Measurements from ENCODE around the gene SLC35E3. TPM values are rescaled to one million over a fixed set of nuclear protein-coding genes. Genes with fewer than 3 reads are reported as not detected.

The SLC35E3 gene
- total and polyA plus RNA-seq, 7 donors: 2.9 to 7.5 (median 4.2) TPM

GRCh38 chr12:68769941-68770340 lies 24.0 kb downstream of the SLC35E3 start:
- DNase-seq (no peak), ATAC-seq (no peak)
- H3K4me1 ChIP-seq: no peaks in the 10 kb centered on the region
- 92 to 100% (median 97%) methylated on average over 1 of the region's 1 CpG for WGBS, 3 donors
- peaks cover 0 to 17% of the 10 kb centered on the region in 2 donors for H3K36me3 ChIP-seq (ENCODE audit: insufficient read depth in 1 of 2, low read depth in 1 of 2)
- H3K9me3 ChIP-seq: no peaks in the 10 kb centered on the region
- H3K27ac ChIP-seq: no peak overlapping the region
- H3K27me3 ChIP-seq (ENCODE audit: insufficient read depth in 3 of 3, low read length in 2 of 3): no peaks in the 10 kb centered on the region
- TF ChIP-seq CTCF (IDR thresholded peaks at IDR 0.05): no peak
- H3K4me3 ChIP-seq: no peak overlapping the region
- intact Hi-C loops (cut with DNase I): no loop called here

- H3K4me3 ChIP-seq: no peak overlapping the region
- no peaks in the 10 kb centered on the region for H3K4me1 ChIP-seq
- H3K36me3 ChIP-seq (ENCODE audit: insufficient read depth in 1 of 2, low read depth in 1 of 2): peaks cover 0 to 9% of the 10 kb centered on the region in 2 donors
- ATAC-seq (no peak), DNase-seq (no peak)
- no peaks in the 10 kb centered on the region for H3K27me3 ChIP-seq (ENCODE audit: insufficient read depth in 3 of 3, low read length in 2 of 3)
- 88 to 93% (median 93%) methylated on average over 5 of the region's 5 CpGs for WGBS, 3 donors
- no peak overlapping the region for H3K27ac ChIP-seq
- no peaks in the 10 kb centered on the region for H3K9me3 ChIP-seq
- intact Hi-C loops (cut with DNase I): no loop called here
- TF ChIP-seq CTCF (IDR thresholded peaks at IDR 0.05): no peak
These were observed 25.4 kb downstream of the SLC35E3 start for GRCh38 chr12:68771223-68771925.

DNA sequence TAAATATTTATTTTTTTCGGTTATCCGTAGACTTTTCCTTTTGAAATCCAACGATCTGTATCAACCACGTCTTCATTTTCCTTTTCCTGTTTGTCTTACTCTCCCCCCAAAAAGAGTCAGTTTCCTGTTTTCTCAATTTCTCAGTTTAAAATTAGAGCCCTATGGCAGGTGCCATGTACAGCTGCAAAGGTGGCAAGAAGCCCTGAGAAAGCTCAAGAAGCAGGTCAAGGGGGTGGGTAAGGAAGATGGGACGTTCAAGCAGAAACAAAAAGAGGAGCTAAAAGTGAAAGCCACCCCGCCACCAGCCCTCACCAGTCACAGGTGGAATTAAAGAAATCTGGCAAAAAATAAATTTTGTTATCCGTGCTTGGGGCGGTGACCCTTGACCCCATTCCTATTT lies 26.7 kb downstream of the SLC35E3 start:
- Histone ChIP-seq H3K4me1 (no peaks in the 10 kb centered on the region), H3K27ac (no peak overlapping the region), H3K4me3 (no peak overlapping the region), H3K36me3 (ENCODE audit: insufficient read depth in 1 of 2, low read depth in 1 of 2) (no peaks in the 10 kb centered on the region), H3K27me3 (ENCODE audit: insufficient read depth in 3 of 3, low read length in 2 of 3) (no peaks in the 10 kb centered on the region), H3K9me3 (no peaks in the 10 kb centered on the region)
- TF ChIP-seq CTCF (IDR thresholded peaks at IDR 0.05): no peak
- no peak for ATAC-seq
- no peak for DNase-seq
- intact Hi-C loops (cut with DNase I): no loop called here
- 72 to 83% (median 73%) methylated on average over 8 of the region's 8 CpGs for WGBS, 3 donors

GRCh38 chr12:68773582-68773981 lies 27.6 kb downstream of the SLC35E3 start:
- Histone ChIP-seq H3K9me3 (no peaks in the 10 kb centered on the region), H3K4me3 (no peak overlapping the region), H3K36me3 (ENCODE audit: insufficient read depth in 1 of 2, low read depth in 1 of 2) (no peaks in the 10 kb centered on the region), H3K27ac (no peak overlapping the region), H3K27me3 (ENCODE audit: insufficient read depth in 3 of 3, low read length in 2 of 3) (no peaks in the 10 kb centered on the region), H3K4me1 (no peaks in the 10 kb centered on the region)
- intact Hi-C loops (cut with DNase I): no loop called here
- TF ChIP-seq CTCF (IDR thresholded peaks at IDR 0.05): no peak
- 77 to 84% (median 78%) methylated on average over 5 of the region's 5 CpGs for WGBS, 3 donors
- DNase-seq (no peak), ATAC-seq (no peak)

- no peaks in the 10 kb centered on the region for H3K36me3 ChIP-seq (ENCODE audit: insufficient read depth in 1 of 2, low read depth in 1 of 2)
- TF ChIP-seq CTCF (IDR thresholded peaks at IDR 0.05): no peak
- H3K4me1 ChIP-seq: no peaks in the 10 kb centered on the region
- no peaks in the 10 kb centered on the region for H3K27me3 ChIP-seq (ENCODE audit: insufficient read depth in 3 of 3, low read length in 2 of 3)
- no peak for ATAC-seq
- H3K9me3 ChIP-seq: no peaks in the 10 kb centered on the region
- intact Hi-C loops (cut with DNase I): no loop called here
- 91 to 94% (median 93%) methylated on average over 7 of the region's 7 CpGs for WGBS, 3 donors
- no peak overlapping the region for H3K4me3 ChIP-seq
- no peak for DNase-seq
- no peak overlapping the region for H3K27ac ChIP-seq
These were observed 29.2 kb downstream of the SLC35E3 start for GRCh38 chr12:68775121-68775630.
